GM12878 (cell line): ENCODE data around the gene ITGB3BP. TPM values are rescaled to one million over a fixed set of nuclear protein-coding genes. Genes with fewer than 3 reads are reported as not detected.

ENCODE experiments used
- BRCA1 ChIP-seq: IDR thresholded peaks from 2 replicates; pipeline ENCODE4 v1.6.1; 2011; ENCODE audit warnings: low read depth, low read length, improper control_type of control experiment
- HCFC1 ChIP-seq: fragments of 150-350 bp; IDR thresholded peaks from 2 replicates; pipeline ENCODE4 v1.6.1; 2014; ENCODE audit warnings: low read length
- NR2F1 ChIP-seq: fragments of 450-650 bp; conservative IDR thresholded peaks from 2 replicates; pipeline ENCODE4 v1.6.1; 2017; ENCODE audit warnings: mild to moderate bottlenecking
- REST ChIP-seq: IDR thresholded peaks from 2 replicates; pipeline ENCODE4 v1.6.1; 2012; ENCODE audit warnings: mild to moderate bottlenecking, low read depth, low read length
- USF1 ChIP-seq: IDR thresholded peaks from 2 replicates; pipeline ENCODE4 v1.6.1; 2011; ENCODE audit warnings: borderline replicate concordance, low read depth, mild to moderate bottlenecking, moderate library complexity, mixed read lengths, low read length; ENCODE audit not compliant: insufficient read depth; ENCODE audit errors: extremely low read length
- ZNF687 ChIP-seq: fragments of 450-650 bp; IDR thresholded peaks from 2 replicates; pipeline ENCODE4 v1.6.1; 2017; ENCODE audit warnings: mild to moderate bottlenecking, moderate library complexity
- polyA plus RNA-seq, 11 experiments: library from polyadenylated mRNA; depleted of rRNA in 4 of 11; unstranded in 6 of 11; stranded (reverse) in 5 of 11; fragments of >200 nt; fragmentation: Nextera tagmentation in 4 of 11; fragmentation: Illumina TruSeq in 1 of 11; extraction: Ambion mirVana in 4 of 11; extraction: Trizol in 1 of 11; gene quantifications; 1 replicate in 1 of 11; 2 replicates in 10 of 11; pipeline versions ENCODE4 v1.2.1 to v1.2.3, GENCODE V29; 2011 to 2016; ENCODE audit warnings: inconsistent platforms in 2 of 11, missing spikeins in 2 of 11, low read depth in 1 of 11
- total RNA-seq, 4 experiments: library from RNA; depleted of rRNA in 3 of 4; stranded (reverse); fragments of >200 nt in 3 of 4; fragmentation: Illumina TruSeq in 1 of 4; extraction: Trizol in 1 of 4; gene quantifications; 2 replicates each; pipeline versions ENCODE4 v1.2.1 to v1.2.3, GENCODE V29; 2013 to 2021

Gene ITGB3BP
- total and polyA plus RNA-seq, 10 of the 15 experiments (the other 5 are each of a cell fraction or from before 2014, with no cell fraction given), result 39.2 to 86.2 (median 61.8) TPM

GRCh38 chr1:63548877-63549276, 25.9 kb upstream of the ITGB3BP start (continued):
- TF ChIP-seq REST, result no peak
- no peak for TF ChIP-seq NR2F1
- no peak for TF ChIP-seq BRCA1
- no peak for TF ChIP-seq USF1
- TF ChIP-seq HCFC1, result no peak
- TF ChIP-seq ZNF687, result no peak
